HG02642 (cell line): ENCODE measurements around the gene DENND1A.
"Not testable (repeated sequence)": the region's sequence is repeated elsewhere in the genome, so short reads cannot be mapped to it uniquely, and the experiment has no call there.

Experiments used
- ATAC-seq: cut with Tn5 transposase; IDR thresholded peaks from one replicate; pipeline ENCODE4 v1.9.1; 2021; ENCODE audit warnings: mild to moderate bottlenecking; ENCODE audit not compliant: unreplicated experiment, poor library complexity

The DENND1A gene

DNA sequence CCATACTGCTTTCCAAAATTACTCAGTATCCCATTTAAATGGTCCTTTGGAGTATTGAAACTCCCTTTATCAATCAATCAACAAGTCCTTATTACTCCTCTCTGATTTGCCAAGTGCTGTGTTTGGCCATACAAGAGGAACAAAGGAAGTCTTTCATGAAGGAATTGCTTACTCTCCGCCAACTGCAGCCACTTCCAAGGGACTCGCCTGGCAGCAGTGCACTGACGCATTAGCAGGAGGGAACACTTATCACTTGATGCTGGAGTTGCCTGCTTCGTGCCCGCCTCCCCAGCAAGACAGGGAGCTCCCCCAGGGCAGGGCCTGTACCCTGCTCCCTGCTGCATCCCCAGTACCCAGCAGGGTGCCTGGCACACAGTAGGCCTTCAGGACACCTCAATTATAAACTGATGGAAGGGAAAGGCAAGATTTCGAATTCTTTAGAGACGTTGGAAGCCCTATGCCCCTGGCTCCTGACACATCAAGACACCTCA, 476.1 kb downstream of the DENND1A start:
- no peak for ATAC-seq

DNA sequence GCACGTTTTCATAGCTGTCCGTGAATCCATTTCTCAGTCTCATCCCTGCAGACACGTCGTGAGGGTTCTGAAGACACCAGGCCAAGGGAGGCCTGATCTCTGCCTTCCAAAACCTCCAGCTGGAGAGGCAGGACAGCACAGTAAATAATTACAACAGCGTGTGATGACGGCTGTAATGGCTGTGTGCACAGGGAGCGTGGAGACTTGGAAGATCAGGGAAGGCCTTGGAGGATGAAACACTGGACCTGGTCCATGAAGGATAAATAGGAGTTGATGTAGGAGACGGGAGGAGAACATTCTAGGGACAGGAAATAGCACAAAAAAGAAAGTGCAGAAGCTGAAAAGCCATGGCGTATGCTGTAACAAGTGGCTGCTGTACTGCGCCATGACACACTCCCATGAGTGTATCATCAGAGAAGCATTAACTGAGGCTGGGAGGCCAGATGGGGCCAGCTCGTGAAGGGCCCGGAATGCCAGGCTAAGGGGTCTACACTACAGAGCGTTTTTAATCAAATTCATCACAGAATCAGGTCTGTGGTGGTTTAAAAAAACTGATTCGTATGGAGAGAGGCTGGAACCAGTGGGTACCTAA, 476.8 kb downstream of the DENND1A start:
- no peak for ATAC-seq

DNA sequence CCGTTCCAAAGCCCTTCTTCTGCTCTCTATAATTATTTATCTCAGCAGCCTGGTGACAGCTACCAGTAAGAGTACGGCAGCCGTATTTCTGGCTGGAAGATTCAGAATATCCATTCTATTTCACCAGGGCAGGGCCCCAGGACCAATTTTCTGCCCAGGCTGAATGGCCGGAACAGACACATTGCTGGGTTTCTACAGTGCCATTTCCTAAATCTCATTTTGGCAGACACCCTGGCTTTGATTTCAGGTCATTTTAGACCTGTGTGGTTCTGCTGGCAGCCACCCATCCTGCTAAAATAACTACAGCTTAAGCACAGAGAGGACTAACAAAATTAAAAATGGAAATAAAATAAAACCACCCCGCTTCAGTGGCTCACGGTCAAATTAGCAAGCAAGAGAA, 478.9 kb downstream of the DENND1A start:
- no peak for ATAC-seq

DNA sequence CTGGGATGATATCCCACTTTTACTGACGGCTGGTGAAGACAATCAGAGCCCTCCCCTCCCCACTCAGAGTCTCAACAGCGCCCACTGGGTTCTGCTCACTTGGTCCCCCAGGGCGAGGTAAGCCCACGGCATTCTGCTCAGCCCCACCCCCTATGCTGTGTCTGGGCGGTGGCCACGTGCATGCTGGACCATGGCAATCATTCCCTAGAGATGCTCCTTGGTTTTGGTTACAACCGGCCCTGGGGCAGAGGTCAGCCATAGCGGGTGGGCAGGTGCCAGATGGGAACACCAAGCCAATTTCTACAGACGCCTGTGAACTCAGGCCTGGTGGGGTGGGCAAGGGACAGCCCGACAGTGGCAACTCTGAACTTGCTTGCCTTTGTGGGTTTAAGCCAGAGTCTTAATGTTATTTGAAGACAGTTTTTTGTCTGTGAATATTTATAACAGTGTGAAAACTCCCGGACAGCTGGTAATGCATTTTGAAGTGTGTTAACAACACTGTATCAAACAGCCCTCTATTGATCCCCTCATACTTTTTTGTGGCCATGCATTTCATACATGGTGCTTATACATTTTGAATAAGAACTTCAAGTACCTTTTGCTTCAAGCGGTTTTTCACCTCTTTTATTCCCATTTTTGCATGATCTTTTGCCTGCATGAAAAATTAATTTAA, 479.7 kb downstream of the DENND1A start:
- ATAC-seq = no peak

GRCh38 chr9:123447934-123448646, 481.8 kb downstream of the DENND1A start:
- ATAC-seq = no peak

DNA sequence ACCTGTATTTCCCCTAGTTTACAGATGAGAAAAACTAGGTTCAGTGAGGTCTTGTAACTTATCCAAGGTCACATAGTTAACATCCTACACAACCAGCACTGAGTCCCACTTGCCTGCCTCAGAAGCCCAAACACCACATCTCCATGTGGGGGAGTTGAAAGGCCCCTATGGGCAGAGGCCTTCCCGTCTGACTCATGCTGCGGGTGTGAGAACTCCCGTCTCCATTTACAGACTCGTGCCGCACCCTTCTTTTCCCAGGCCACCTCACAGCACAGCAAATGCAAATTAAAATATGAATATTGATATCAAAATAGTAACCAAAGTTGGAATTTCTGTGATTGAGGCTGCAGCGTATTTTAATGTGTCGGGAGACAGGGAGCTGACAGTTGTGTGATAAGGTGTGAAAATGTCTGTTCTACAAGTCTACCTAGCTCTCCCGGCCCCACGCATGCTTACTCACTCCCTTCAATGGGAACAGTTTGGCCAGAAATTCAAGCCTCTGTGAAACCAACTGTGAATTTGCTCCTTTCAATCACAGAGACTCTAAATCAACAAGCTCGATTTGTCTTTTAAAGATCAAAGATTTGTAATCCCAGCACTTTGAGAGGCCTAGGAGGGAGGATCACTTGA, 483.8 kb downstream of the DENND1A start:
- no peak for ATAC-seq

- no peak for ATAC-seq
These were observed 484.8 kb downstream of the DENND1A start for GRCh38 chr9:123445116-123445515.

- ATAC-seq = no peak
These were observed 488.2 kb downstream of the DENND1A start for GRCh38 chr9:123441769-123442168.

DNA sequence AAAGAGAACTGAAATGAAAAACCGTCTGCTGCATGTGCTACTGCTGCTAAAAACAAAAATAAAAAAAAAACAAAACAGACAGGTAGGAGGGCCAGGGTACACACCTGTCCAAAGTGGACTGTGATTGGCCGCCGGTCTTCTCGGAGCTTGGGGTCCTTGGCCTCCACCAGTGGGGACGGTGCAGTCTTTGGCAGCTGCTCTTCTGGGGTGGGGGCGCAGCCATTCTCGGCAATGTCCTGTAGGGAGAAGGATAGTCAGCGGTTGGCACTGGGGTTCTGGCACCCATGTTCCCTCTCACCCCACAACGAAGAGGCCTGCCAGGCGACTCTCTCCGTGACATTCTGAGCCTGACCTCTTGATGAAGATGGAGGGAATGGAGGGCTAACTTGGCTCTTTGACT, 489.7 kb downstream of the DENND1A start:
- no peak for ATAC-seq

- no peak for ATAC-seq
These were observed 491.1 kb downstream of the DENND1A start for GRCh38 chr9:123438821-123439220.

GRCh38 chr9:123438321-123438720, 491.6 kb downstream of the DENND1A start:
- no peak for ATAC-seq

GRCh38 chr9:123437201-123437600, 492.7 kb downstream of the DENND1A start:
- no peak for ATAC-seq

- ATAC-seq = no peak
These were observed 494.5 kb downstream of the DENND1A start for GRCh38 chr9:123435471-123435870.

DNA sequence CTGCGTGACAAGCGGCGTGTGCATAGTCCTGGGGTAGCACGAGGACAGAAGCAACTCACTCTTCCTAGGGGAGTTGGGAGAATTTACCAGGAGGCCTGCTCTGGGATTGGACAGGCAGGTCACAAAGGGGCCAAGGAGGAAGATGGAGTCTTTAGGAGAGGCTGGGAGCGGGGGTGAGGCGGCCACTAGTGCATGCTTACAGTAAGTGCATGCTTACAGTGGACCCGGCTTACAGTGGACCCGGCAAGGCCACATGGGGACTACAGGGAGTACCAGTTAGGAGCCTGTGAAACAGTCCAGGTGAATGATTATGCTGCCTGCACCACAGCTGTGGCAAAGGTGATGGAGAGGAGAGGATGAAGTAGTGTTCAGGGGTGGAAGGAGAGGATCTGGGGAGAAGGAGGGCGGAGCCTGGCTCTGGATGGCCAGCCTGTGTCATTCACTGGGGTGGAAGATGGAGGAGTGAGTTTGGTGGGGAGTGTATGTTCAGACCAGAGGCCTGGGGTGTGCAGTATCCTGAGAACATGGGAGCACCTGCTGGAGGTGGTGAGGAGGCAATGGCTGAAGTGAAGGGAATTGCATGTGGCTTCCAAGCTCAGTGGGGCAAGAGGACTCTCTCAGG, 495.2 kb downstream of the DENND1A start:
- no peak for ATAC-seq

- no peak for ATAC-seq
These were observed 497.3 kb downstream of the DENND1A start for GRCh38 chr9:123432331-123433236.

GRCh38 chr9:123431581-123431980, 498.3 kb downstream of the DENND1A start:
- ATAC-seq = no peak

- ATAC-seq = not testable (repeated sequence)
These were observed 501.5 kb downstream of the DENND1A start for GRCh38 chr9:123428450-123428849.

GRCh38 chr9:123426406-123426805, 503.5 kb downstream of the DENND1A start:
- no peak for ATAC-seq

GRCh38 chr9:123425836-123426365, 504.0 kb downstream of the DENND1A start:
- no peak for ATAC-seq
